ENCODE measurements around the gene CCM2L. TPM values are rescaled to one million over a fixed set of nuclear protein-coding genes. Genes with fewer than 3 reads are reported as not detected.

Gene CCM2L
- total and polyA plus RNA-seq, 2 of the 8 experiments (the other 6 are each of a cell fraction or from before 2014, with no cell fraction given), result 5.5 to 15.8 TPM

- no peak overlapping the region for H2BK5ac ChIP-seq (ENCODE audit: low read depth, low read length)
- FAIRE-seq (peak; percentile 28), DNase-seq (ENCODE audit: low read depth in 1 of 2, low spot score in 2 of 2) (no peak)
- no peak overlapping the region for H3K4ac ChIP-seq (replicated peaks; ENCODE audit: insufficient read length, low read depth, low read length)
- H3K14ac ChIP-seq (ENCODE audit: insufficient read length), result no peak overlapping the region
- no peak overlapping the region for H3K27ac ChIP-seq (ENCODE audit: low read depth, low read length)
- POLR2A ChIA-PET (ENCODE audit: partially characterized antibody), result interaction anchor here (0.9 kb wide), 1 partner anchor 60 kb away, joined by 3 read pairs; the partner anchor contains the start of gene TM9SF4
- no peaks in the 10 kb centered on the region for H3K79me2 ChIP-seq (ENCODE audit: control insufficient read depth in 1 of 2, insufficient read depth in 2 of 2, low read length in 2 of 2)
- H3K23ac ChIP-seq (ENCODE audit: insufficient read length), result no peak overlapping the region
- no peak overlapping the region for H2AFZ ChIP-seq (ENCODE audit: low read length)
- no peak overlapping the region for H3K56ac ChIP-seq (replicated peaks; ENCODE audit: insufficient read length, low read depth, low read length)
- CTCF ChIA-PET (ENCODE audit: partially characterized antibody), result interaction anchor here (1.2 to 4.1 kb wide), 4 partner anchors 20 to 53 kb away, joined by 3 to 22 read pairs (median 4); no protein-coding TSS in a partner anchor
- no peak overlapping the region for H3K9ac ChIP-seq (replicated peaks in 1 of 4; ENCODE audit: extremely low read depth in 1 of 4, low read depth in 3 of 4, low read length in 3 of 4)
- no peak overlapping the region; a peak in 1 of 4 replicates for H3K4me2 ChIP-seq (ENCODE audit: insufficient read depth in 1 of 2, low read depth in 2 of 2, low read length in 2 of 2)
- TF ChIP-seq MAX (IDR thresholded peaks at IDR 0.05) (no peak), KDM1A (IDR thresholded peaks at IDR 0.05; ENCODE audit: borderline replicate concordance, low read length) (peak; percentile 86; the same call in 1 of the 2 replicates)
- H2AK5ac ChIP-seq (ENCODE audit: low read depth, low read length), result no peak overlapping the region
- H2BK120ac ChIP-seq (replicated peaks; ENCODE audit: low read depth, low read length), result no peak overlapping the region
- no peaks in the 10 kb centered on the region for H3K36me3 ChIP-seq (ENCODE audit: control insufficient read depth in 2 of 4, insufficient read depth in 4 of 4, low read length in 3 of 4)
- H2BK12ac ChIP-seq (ENCODE audit: low read depth, low read length), result no peak overlapping the region
- H3K27me3 ChIP-seq (replicated peaks in 1 of 4; ENCODE audit: control insufficient read depth in 3 of 4, extremely low read depth in 1 of 4, insufficient read depth in 3 of 4, low read length in 3 of 4), result peaks cover 3 to 45% (median 33%) of the 10 kb centered on the region in 4 experiments
- H2BK15ac ChIP-seq (ENCODE audit: low read length), result no peak overlapping the region
- peaks cover 8% of the 10 kb centered on the region; the same call in 1 of the 2 replicates for H3K23me2 ChIP-seq (ENCODE audit: low read depth, low read length)
- WGBS, 2 experiments (ENCODE audit: extremely low coverage in 1 of 2, insufficient coverage in 1 of 2, insufficient read length in 1 of 2, insufficient replicate concordance in 2 of 2, low coverage in 1 of 2, low lambda C conversion rate in 2 of 2, missing lambda C conversion rate in 1 of 2), result 83% methylated on average over 4 of the region's 4 CpGs; no CpG with 5 or more reads in 1 of the 2 experiments
- no peak overlapping the region for H3K4me3 ChIP-seq (ENCODE audit: extremely low read depth in 1 of 4, insufficient read depth in 2 of 4, low read depth in 3 of 4, low read length in 4 of 4)
- H3K4me1 ChIP-seq (replicated peaks in 1 of 4; ENCODE audit: control insufficient read depth in 3 of 4, insufficient read depth in 4 of 4, low read length in 3 of 4), result peaks cover 2 to 10% (median 6%) of the 10 kb centered on the region in 4 experiments; a peak in 5 of 7 replicates
- H4K5ac ChIP-seq (ENCODE audit: insufficient read length, low read depth, low read length), result no peak overlapping the region
- H4K91ac ChIP-seq (replicated peaks; ENCODE audit: insufficient read length, low read length), result no peak overlapping the region
- no peak overlapping the region for H3K18ac ChIP-seq (ENCODE audit: extremely low read depth, low read length)
- H2BK20ac ChIP-seq (ENCODE audit: low read length), result no peak overlapping the region
- no peak overlapping the region for H4K8ac ChIP-seq (ENCODE audit: extremely low read depth, insufficient read depth, low read length)
- no peaks in the 10 kb centered on the region for H3K79me1 ChIP-seq (ENCODE audit: low read depth, low read length)
- H3K9me3 ChIP-seq (ENCODE audit: insufficient read depth in 2 of 2, low read depth in 1 of 2, low read length in 1 of 2), result no peaks in the 10 kb centered on the region
- no peaks in the 10 kb centered on the region for H4K20me1 ChIP-seq (replicated peaks in 1 of 2; ENCODE audit: control insufficient read depth in 1 of 2, insufficient read depth in 2 of 2, low read length in 2 of 2)
These were observed 40.1 kb downstream of the CCM2L start for GRCh38 chr20:32050324-32050841.
